ENCODE results near the gene OTUB1. TPM values are rescaled to one million over a fixed set of nuclear protein-coding genes. Genes with fewer than 3 reads are reported as not detected.

OTUB1 gene
- total RNA-seq, 1 donor from 2014 or later: 52.2 TPM

- Mint-ChIP-seq H3K4me3 (ENCODE audit: unreplicated experiment) (no peak overlapping the region), H3K36me3 (ENCODE audit: low read depth) (no peaks in the 10 kb centered on the region), H3K4me1 (ENCODE audit: low read depth) (peaks cover 3% of the 10 kb centered on the region), H3K27ac (ENCODE audit: unreplicated experiment) (no peak overlapping the region), H3K27me3 (ENCODE audit: low read depth) (peaks cover 6% of the 10 kb centered on the region), H3K9me3 (ENCODE audit: low read depth) (no peaks in the 10 kb centered on the region)
- no peak for DNase-seq (ENCODE audit: low spot score)
- no peak for TF ChIP-seq CTCF (IDR thresholded peaks at IDR 0.05)
Measured at GRCh38 chr11:64020976-64021756, 34.9 kb downstream of the OTUB1 start.

- Mint-ChIP-seq H3K27me3 (ENCODE audit: low read depth) (peaks cover 6% of the 10 kb centered on the region), H3K27ac (ENCODE audit: unreplicated experiment) (no peak overlapping the region), H3K4me3 (ENCODE audit: unreplicated experiment) (no peak overlapping the region), H3K9me3 (ENCODE audit: low read depth) (no peaks in the 10 kb centered on the region), H3K4me1 (ENCODE audit: low read depth) (peaks cover 3% of the 10 kb centered on the region), H3K36me3 (ENCODE audit: low read depth) (no peaks in the 10 kb centered on the region)
- no peak for TF ChIP-seq CTCF (IDR thresholded peaks at IDR 0.05)
- DNase-seq (ENCODE audit: low spot score): no peak
Measured at GRCh38 chr11:64021757-64022093, 35.5 kb downstream of the OTUB1 start.

GRCh38 chr11:64022125-64022784, 36.0 kb downstream of the OTUB1 start:
- H3K27me3 Mint-ChIP-seq (ENCODE audit: low read depth): peaks cover 6% of the 10 kb centered on the region
- H3K36me3 Mint-ChIP-seq (ENCODE audit: low read depth): no peaks in the 10 kb centered on the region
- no peak for DNase-seq (ENCODE audit: low spot score)
- no peaks in the 10 kb centered on the region for H3K9me3 Mint-ChIP-seq (ENCODE audit: low read depth)
- no peak overlapping the region for H3K27ac Mint-ChIP-seq (ENCODE audit: unreplicated experiment)
- H3K4me1 Mint-ChIP-seq (ENCODE audit: low read depth): peaks cover 3% of the 10 kb centered on the region
- TF ChIP-seq CTCF (IDR thresholded peaks at IDR 0.05): no peak
- H3K4me3 Mint-ChIP-seq (ENCODE audit: unreplicated experiment): no peak overlapping the region

- Mint-ChIP-seq H3K36me3 (ENCODE audit: low read depth) (no peaks in the 10 kb centered on the region), H3K4me1 (ENCODE audit: low read depth) (peaks cover 3% of the 10 kb centered on the region), H3K27ac (ENCODE audit: unreplicated experiment) (no peak overlapping the region), H3K27me3 (ENCODE audit: low read depth) (peaks cover 6% of the 10 kb centered on the region), H3K9me3 (ENCODE audit: low read depth) (no peaks in the 10 kb centered on the region), H3K4me3 (ENCODE audit: unreplicated experiment) (no peak overlapping the region)
- DNase-seq (ENCODE audit: low spot score): no peak
- no peak for TF ChIP-seq CTCF (IDR thresholded peaks at IDR 0.05)
Measured at GRCh38 chr11:64023712-64024710, 37.8 kb downstream of the OTUB1 start.

GRCh38 chr11:64025205-64025604, 39.0 kb downstream of the OTUB1 start:
- TF ChIP-seq CTCF (IDR thresholded peaks at IDR 0.05): no peak
- Mint-ChIP-seq H3K27ac (ENCODE audit: unreplicated experiment) (no peak overlapping the region), H3K36me3 (ENCODE audit: low read depth) (peaks cover under 1% of the 10 kb centered on the region), H3K9me3 (ENCODE audit: low read depth) (no peaks in the 10 kb centered on the region), H3K4me3 (ENCODE audit: unreplicated experiment) (no peak overlapping the region), H3K27me3 (ENCODE audit: low read depth) (peaks cover 7% of the 10 kb centered on the region), H3K4me1 (ENCODE audit: low read depth) (peaks cover 3% of the 10 kb centered on the region)
- DNase-seq (ENCODE audit: low spot score): no peak

Data from chondrocyte (in vitro differentiated cells).